GM12874 (cell line): ENCODE results near the gene CLPTM1L.

Experiments
- TF ChIP-seq, protein P1 (sequence below): IDR thresholded peaks from 2 replicates; pipeline ENCODE4 v1.5.1; 2011; ENCODE audit warnings: low read depth, mild to moderate bottlenecking, control low read depth, low read length, moderate library complexity; ENCODE audit not compliant: insufficient read depth

Gene CLPTM1L

DNA sequence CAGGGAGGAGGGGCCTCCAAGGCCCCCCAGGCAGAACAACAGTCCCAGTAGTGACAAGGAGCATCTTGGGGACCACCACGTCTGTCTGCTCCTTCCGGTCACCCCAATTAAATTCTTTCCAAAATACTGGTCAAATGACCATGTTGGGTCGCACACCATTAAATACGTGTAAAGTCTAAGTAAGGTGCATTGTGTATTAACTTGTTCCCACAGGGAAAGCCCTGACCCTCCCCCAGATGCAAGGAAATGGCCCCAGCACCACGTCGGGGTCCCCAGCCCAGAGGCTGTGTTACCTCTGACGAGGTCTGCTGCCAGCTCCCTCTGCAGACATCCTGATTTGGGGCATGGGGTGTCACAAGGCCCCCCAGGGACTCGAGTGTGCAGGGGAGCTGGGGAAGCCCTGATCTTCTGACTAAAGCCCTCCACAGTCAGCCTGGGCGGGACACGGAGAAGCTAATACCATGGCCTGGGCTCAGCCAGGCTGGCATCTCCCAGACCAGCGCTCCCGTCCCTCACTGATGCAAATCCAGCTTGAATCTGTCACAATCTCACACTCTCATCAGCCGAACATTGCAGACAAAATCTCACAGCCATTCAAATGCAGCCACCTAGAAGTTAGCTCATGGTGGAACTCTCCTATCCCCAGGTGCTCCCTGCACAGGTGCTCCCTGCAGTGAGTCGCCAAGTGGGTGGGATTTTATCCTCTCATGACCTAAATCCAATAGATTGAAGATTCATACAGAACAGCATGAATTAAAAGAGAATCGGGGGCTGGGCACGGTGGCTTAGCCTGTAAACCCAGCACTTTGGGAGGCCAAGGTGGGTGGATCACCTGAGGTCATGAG, 63.6 kb downstream of the CLPTM1L start:
- TF ChIP-seq, protein P1, sequence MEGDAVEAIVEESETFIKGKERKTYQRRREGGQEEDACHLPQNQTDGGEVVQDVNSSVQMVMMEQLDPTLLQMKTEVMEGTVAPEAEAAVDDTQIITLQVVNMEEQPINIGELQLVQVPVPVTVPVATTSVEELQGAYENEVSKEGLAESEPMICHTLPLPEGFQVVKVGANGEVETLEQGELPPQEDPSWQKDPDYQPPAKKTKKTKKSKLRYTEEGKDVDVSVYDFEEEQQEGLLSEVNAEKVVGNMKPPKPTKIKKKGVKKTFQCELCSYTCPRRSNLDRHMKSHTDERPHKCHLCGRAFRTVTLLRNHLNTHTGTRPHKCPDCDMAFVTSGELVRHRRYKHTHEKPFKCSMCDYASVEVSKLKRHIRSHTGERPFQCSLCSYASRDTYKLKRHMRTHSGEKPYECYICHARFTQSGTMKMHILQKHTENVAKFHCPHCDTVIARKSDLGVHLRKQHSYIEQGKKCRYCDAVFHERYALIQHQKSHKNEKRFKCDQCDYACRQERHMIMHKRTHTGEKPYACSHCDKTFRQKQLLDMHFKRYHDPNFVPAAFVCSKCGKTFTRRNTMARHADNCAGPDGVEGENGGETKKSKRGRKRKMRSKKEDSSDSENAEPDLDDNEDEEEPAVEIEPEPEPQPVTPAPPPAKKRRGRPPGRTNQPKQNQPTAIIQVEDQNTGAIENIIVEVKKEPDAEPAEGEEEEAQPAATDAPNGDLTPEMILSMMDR: no peak

DNA sequence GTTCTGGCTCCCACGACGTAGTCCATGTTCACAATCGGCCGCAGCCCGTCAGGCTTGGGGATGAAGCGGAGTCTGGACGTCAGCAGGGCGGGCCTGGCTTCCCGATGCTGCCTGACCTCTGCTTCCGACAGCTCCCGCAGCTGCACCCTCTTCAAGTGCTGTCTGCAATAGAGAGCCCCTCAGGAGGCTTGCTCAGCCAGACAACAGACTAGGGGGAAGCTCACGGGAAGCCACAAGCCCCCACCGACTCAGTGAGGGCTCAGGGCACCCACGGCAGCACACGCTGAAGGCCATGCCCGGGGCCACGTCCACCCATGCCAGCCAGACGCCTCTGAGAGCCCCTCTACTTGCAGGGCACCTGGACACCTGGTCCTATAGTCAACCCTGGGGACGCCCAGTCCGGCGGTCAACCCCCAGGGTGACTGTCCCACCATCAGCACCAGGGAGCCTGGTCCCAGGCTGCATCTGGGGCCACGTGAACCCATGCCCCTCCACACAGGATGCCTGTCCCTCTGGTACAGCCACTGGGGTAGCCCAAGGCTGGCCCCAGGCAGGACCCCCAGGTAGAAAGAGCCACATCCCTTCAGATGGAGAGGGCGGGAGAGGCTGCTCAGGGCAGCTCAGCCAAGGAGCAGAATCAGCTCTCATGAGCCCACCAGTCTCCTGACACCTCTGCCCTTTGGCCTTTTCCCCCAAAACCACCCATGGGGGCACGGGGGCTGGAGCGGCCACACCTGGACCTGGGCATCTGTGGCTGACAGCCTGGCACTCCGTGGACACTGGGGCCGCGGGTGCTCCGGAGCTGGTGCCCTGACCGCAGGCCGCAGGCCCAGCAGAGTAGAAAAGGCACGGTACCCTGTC, 64.5 kb downstream of the CLPTM1L start:
- TF ChIP-seq, protein P1: no peak

DNA sequence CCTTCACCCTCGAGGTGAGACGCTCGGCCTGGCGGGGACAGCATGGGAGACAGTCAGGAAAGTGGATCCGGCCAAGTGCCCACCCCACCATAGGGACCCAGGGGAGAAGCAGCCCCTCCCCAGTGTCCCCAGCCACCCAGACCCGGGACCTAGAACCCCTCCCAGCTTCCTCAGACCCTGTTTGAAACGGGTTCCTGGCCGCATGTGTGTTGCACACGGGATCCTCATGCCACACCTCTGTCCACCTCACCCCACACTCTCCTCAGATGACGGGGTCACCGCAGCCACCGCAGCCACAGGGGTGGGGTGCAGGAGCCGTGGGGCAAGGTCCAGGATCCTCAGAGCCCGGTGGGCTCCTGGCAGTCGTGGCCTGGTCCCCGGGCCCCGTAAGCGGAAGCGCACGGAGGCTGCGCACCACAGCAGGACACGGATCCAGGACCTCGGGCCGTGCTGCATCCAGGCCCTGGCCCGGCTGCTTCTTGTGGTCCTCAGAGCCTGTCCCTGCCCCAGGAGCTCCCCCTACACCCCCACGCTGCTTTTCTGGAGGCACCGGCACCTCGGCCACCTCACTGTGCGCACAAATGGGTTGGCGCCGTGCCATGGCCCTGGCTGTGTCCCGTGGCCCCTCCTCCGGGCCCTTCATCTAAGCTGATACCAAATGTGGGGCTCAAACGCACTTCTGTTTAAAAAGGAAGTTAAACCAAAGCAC, 65.3 kb downstream of the CLPTM1L start:
- TF ChIP-seq, protein P1: no peak

DNA sequence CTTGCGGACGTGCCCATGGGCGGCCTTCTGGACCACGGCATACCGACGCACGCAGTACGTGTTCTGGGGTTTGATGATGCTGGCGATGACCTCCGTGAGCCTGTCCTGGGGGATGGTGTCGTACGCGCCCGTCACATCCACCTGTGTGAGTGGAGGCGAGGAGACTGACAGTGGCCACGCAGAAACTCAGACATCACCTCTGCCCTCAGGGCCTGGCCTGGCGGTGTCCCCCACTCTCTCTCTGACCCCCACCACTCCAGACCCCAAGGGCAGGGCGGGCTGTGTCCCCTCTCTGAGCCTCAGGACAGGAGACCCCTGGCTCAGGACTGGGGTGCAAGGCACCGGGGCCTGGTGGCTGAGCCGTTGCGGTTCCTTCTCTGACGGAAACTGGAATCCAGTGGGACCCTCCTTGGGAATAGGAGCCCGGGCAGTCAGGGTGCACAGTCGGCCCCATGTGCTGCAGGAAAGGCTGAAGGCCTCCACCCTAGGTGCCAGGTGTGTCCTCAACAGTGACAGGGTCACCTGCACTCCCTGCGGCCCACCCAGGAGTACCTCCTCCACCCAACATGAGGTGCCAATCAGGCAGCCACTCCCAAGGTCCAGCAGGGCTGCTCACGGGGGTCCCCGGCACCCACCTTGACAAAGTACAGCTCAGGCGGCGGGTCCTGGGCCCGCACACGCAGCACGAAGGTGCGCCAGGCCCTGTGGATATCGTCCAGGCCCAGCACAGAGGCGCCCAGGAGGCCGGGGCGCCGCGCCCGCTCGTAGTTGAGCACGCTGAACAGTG, 66.0 kb downstream of the CLPTM1L start:
- TF ChIP-seq, protein P1: no peak

DNA sequence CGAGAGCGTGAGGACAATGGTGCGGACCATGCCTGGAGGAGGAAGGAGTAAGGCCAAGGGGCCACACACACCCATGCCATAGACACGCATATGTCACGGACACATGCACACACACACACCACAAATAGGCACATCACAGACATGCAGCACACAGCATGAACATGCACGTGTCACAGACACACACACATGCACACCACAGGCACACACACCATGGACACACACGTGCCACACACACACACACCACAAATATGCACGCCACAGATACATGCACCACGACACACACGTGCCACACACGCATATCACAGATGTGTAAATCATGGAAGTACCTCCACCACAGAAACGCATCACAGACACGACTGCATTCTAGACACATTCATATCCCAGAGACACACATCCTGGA, 66.7 kb downstream of the CLPTM1L start:
- TF ChIP-seq, protein P1: no peak

DNA sequence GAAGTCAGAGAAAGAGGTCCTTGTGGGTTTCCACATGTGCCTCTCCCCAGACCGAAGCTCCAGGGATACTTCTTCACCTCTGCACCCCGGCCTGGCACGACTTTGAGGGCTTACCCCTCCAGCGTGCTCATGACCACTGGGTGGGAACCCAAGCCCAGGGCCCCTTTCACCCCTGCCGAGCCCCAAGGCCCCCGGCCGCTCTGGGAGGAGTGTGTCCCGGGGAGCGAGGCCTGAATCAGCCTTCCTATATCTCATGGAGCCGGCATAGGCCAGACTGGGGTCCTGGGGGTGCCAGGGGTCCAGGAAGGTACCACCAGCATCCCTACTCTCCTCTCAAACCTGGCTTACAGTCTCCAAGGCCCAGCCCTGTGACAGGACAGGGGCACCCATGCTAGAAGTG, 67.1 kb downstream of the CLPTM1L start:
- TF ChIP-seq, protein P1: no peak
